GM12878 (cell line): Measurements from ENCODE around the gene APOA4. TPM values are rescaled to one million over a fixed set of nuclear protein-coding genes. Genes with fewer than 3 reads are reported as not detected.

ENCODE experiments used
- ATAC-seq: fragments of 200-7000 bp; cut with Tn5 transposase; 3 replicates; pipeline ENCODE4 v1.9.1; 2020; ENCODE audit warnings: mild to moderate bottlenecking, moderate library complexity
- BruUV-seq: library from RNA; stranded (reverse); fragments of 400-500 nt; replicated peaks from 2 replicates; lab custom pipeline; 2021; lab: Mats Ljungman, UMichigan
- CTCF ChIA-PET: fragments of 300-600 bp; sonication (Branson Sonifier 250); formaldehyde crosslinking; extraction: SDS; loops from one replicate; lab custom pipeline; 2021; ENCODE audit warnings: inconsistent platforms; lab: Yijun Ruan, JAX
- POLR2A ChIA-PET: fragments of 350-600 bp; formaldehyde crosslinking; extraction: SDS; loops from one replicate; lab custom pipeline; 2021; ENCODE audit warnings: inconsistent platforms; lab: Charles Lee
- RAD21 ChIA-PET: fragments of 300-600 bp; sonication (Branson Sonifier 250); formaldehyde crosslinking; loops from one replicate; lab custom pipeline; 2023; ENCODE audit warnings: antibody characterized with exemption; ENCODE audit not compliant: unreplicated experiment; lab: Charles Lee
- SMC1A ChIA-PET: fragments of 300-600 bp; sonication (Branson Sonifier 250); formaldehyde crosslinking; loops from one replicate; lab custom pipeline; 2023; ENCODE audit not compliant: unreplicated experiment, uncharacterized antibody; lab: Charles Lee
- DNase-seq: peaks from one replicate; pipeline ENCODE4 v3.0.0-alpha.2; 2011; ENCODE audit warnings: low read depth, low spot score
- FAIRE-seq: peaks from 3 replicates; lab custom pipeline; 2011; peaks lifted over from hg19 to GRCh38; lab: Jason Lieb, UNC
- H2AFZ ChIP-seq: 2 replicates; pipeline ENCODE4 v1.6.0; 2011; ENCODE audit warnings: low read depth, low read length, control low read depth; ENCODE audit not compliant: control insufficient read depth
- H3K27ac ChIP-seq: 2 replicates; pipeline ENCODE4 v1.5.1; 2011; ENCODE audit warnings: control low read depth; ENCODE audit not compliant: control insufficient read depth, insufficient read depth
- H3K27me3 ChIP-seq, 2 experiments: replicated peaks in 1 of 2; 2 replicates each; pipeline versions ENCODE4 v1.6.0 to v1.6.1; 2011; ENCODE audit warnings: low read length in 1 of 2; ENCODE audit not compliant: control insufficient read depth in 2 of 2, insufficient read depth in 2 of 2
- H3K36me3 ChIP-seq, 2 experiments: 2 replicates each; pipeline ENCODE4 v1.5.1; 2011; ENCODE audit warnings: low read length in 1 of 2; ENCODE audit not compliant: control insufficient read depth in 2 of 2, insufficient read depth in 2 of 2
- H3K4me1 ChIP-seq: 2 replicates; pipeline ENCODE4 v1.6.1; 2011; ENCODE audit warnings: mild to moderate bottlenecking, low read length, moderate library complexity, mixed read lengths; ENCODE audit not compliant: control insufficient read depth, insufficient read depth
- H3K4me2 ChIP-seq: 2 replicates; pipeline ENCODE4 v1.6.0; 2011; ENCODE audit warnings: control low read depth; ENCODE audit not compliant: control insufficient read depth, insufficient read depth
- H3K4me3 ChIP-seq: fragments of 200-600 bp; sonication (generic); 2 replicates; pipeline ENCODE4 v1.5.1; 2016
- H3K79me2 ChIP-seq: 2 replicates; pipeline ENCODE4 v1.6.0; 2011; ENCODE audit warnings: low read length; ENCODE audit not compliant: control insufficient read depth, insufficient read depth
- H3K9ac ChIP-seq: 2 replicates; pipeline ENCODE4 v1.8.0; 2011; ENCODE audit warnings: low read length, control low read depth, mixed read lengths; ENCODE audit not compliant: control insufficient read depth, insufficient read depth
- H3K9me3 ChIP-seq: replicated peaks from 3 replicates; pipeline ENCODE4 v1.5.1; 2011; ENCODE audit warnings: mild to moderate bottlenecking, low read length; ENCODE audit not compliant: control insufficient read depth, insufficient read depth
- H4K20me1 ChIP-seq: 2 replicates; pipeline ENCODE4 v1.6.0; 2011; ENCODE audit not compliant: control insufficient read depth, insufficient read depth
- BACH1 ChIP-seq: fragments of 450-650 bp; IDR thresholded peaks from 2 replicates; pipeline ENCODE4 v1.6.1; 2017; ENCODE audit warnings: mild to moderate bottlenecking, borderline replicate concordance
- MEF2A ChIP-seq: IDR thresholded peaks from 2 replicates; pipeline ENCODE4 v1.6.1; 2011; ENCODE audit warnings: low read depth, mild to moderate bottlenecking, low read length, moderate library complexity; ENCODE audit not compliant: insufficient read depth
- NFYA ChIP-seq: IDR thresholded peaks from 2 replicates; pipeline ENCODE4 v1.6.1; 2011; ENCODE audit warnings: low read depth, mild to moderate bottlenecking, low read length, improper control_type of control experiment, borderline replicate concordance
- POLR2A ChIP-seq: IDR thresholded peaks from 2 replicates; pipeline ENCODE4 v1.6.1; 2011; ENCODE audit warnings: low read depth, mild to moderate bottlenecking, low read length
- POLR2AphosphoS5 ChIP-seq: IDR thresholded peaks from 2 replicates; pipeline ENCODE4 v1.6.1; 2011; ENCODE audit warnings: mild to moderate bottlenecking, low read length, inconsistent platforms
- POU2F2 ChIP-seq: IDR thresholded peaks from 3 replicates; pipeline ENCODE4 v1.6.1; 2011; ENCODE audit warnings: low read depth, mild to moderate bottlenecking, low read length, borderline replicate concordance
- SMAD1 ChIP-seq: fragments of 450-650 bp; IDR thresholded peaks from 2 replicates; pipeline ENCODE4 v1.6.1; 2018; ENCODE audit warnings: mild to moderate bottlenecking, low read depth; ENCODE audit not compliant: partially characterized antibody
- WRNIP1 ChIP-seq: IDR thresholded peaks from 2 replicates; pipeline ENCODE4 v1.6.1; 2011; ENCODE audit warnings: low read depth, low read length, improper control_type of control experiment, borderline replicate concordance
- YBX1 ChIP-seq: fragments of 450-650 bp; IDR thresholded peaks from 2 replicates; pipeline ENCODE4 v1.6.1; 2016; ENCODE audit warnings: antibody characterized with exemption
- YY1 ChIP-seq: IDR thresholded peaks from 2 replicates; pipeline ENCODE4 v1.6.1; 2011; ENCODE audit warnings: low read depth, mild to moderate bottlenecking, low read length
- ZSCAN29 ChIP-seq: fragments of 450-650 bp; IDR thresholded peaks from 2 replicates; pipeline ENCODE4 v1.6.1; 2017; ENCODE audit warnings: mild to moderate bottlenecking, moderate library complexity
- ZZZ3 ChIP-seq: IDR thresholded peaks from 2 replicates; pipeline ENCODE4 v1.6.1; 2011; ENCODE audit warnings: low read depth; ENCODE audit not compliant: control insufficient read depth, insufficient read length
- WGBS: methylation state at CpG from one replicate; pipeline ENCODE4 v1.1.6; 2016; ENCODE audit warnings: low lambda C conversion rate; ENCODE audit not compliant: insufficient replicate concordance, insufficient coverage; ENCODE audit errors: missing lambda C conversion rate; 5-methylcytosine and 5-hydroxymethylcytosine counted together
- in situ Hi-C: fragments of 300-500 bp; cut with MboI; formaldehyde crosslinking; loops from 9 replicates; pipeline ENCODE4 v1.14.3; 2018; ENCODE audit warnings: mixed read lengths
- intact Hi-C: fragments of 100-400 bp; cut with micrococcal nuclease; formaldehyde crosslinking; loops from one replicate; pipeline ENCODE4 v1.14.2; 2022; ENCODE audit not compliant: unreplicated experiment
- polyA plus RNA-seq, 11 experiments: library from polyadenylated mRNA; depleted of rRNA in 4 of 11; unstranded in 6 of 11; stranded (reverse) in 5 of 11; fragments of >200 nt; fragmentation: Nextera tagmentation in 4 of 11; fragmentation: Illumina TruSeq in 1 of 11; extraction: Ambion mirVana in 4 of 11; extraction: Trizol in 1 of 11; gene quantifications; 1 replicate in 1 of 11; 2 replicates in 10 of 11; pipeline versions ENCODE4 v1.2.1 to v1.2.3, GENCODE V29; 2011 to 2016; ENCODE audit warnings: inconsistent platforms in 2 of 11, missing spikeins in 2 of 11, low read depth in 1 of 11
- total RNA-seq, 4 experiments: library from RNA; depleted of rRNA in 3 of 4; stranded (reverse); fragments of >200 nt in 3 of 4; fragmentation: Illumina TruSeq in 1 of 4; extraction: Trizol in 1 of 4; gene quantifications; 2 replicates each; pipeline versions ENCODE4 v1.2.1 to v1.2.3, GENCODE V29; 2013 to 2021
- TF ChIP-seq, protein P1 (sequence below): fragments of 450-650 bp; IDR thresholded peaks from 2 replicates; pipeline ENCODE4 v1.6.1; 2016; ENCODE audit warnings: mild to moderate bottlenecking

Gene APOA4
- total and polyA plus RNA-seq, 10 of the 15 experiments (the other 5 are each of a cell fraction or from before 2014, with no cell fraction given), result not detected

DNA sequence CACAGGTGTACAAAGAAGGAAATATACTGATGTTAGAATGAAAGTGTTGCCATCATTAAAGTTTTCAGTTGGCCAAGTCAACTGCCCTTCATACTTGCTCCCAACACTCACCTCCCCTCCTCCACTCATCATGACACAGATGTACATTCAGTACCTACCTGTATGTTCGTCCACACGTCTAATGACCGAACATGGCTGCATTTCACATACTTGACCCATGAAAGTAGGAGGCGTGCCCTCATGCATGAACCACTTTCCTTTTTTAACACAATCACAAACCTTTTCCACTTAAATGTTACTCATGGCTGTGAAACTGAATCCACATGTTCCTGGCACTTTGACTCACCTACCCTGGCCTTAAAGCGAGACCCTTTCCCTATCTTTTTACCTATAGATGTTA, 47.1 kb downstream of the APOA4 start:
- CTCF ChIA-PET, result interaction anchor here (1.4 kb wide), 2 partner anchors 15 to 330 kb away, joined by 3 to 5 read pairs; partner anchors contain the start of gene APOA5
- H3K27me3 ChIP-seq, result no peaks in the 10 kb centered on the region
- POLR2A ChIA-PET, result interaction anchor here (0.6 to 4.2 kb wide), 4 partner anchors 11 to 368 kb away, joined by 3 to 28 read pairs (median 4); partner anchors contain the start of genes PAFAH1B2 and ZPR1
- no peak overlapping the region for H3K27ac ChIP-seq
- ATAC-seq (no peak), FAIRE-seq (no peak), DNase-seq (no peak)
- RAD21 ChIA-PET, result interaction anchor here (0.9 kb wide), 1 partner anchor 60 kb away, joined by 3 read pairs; no protein-coding TSS in a partner anchor
- H3K79me2 ChIP-seq, result peaks cover 17% of the 10 kb centered on the region
- SMC1A ChIA-PET, result interaction anchor here (1.9 kb wide), 1 partner anchor 11 kb away, joined by 9 read pairs; no protein-coding TSS in a partner anchor
- intact Hi-C loops (no loop called here), in situ Hi-C loops (no loop called here)
- 91% methylated on average over 5 of the region's 5 CpGs for WGBS
- no peak overlapping the region for H3K4me3 ChIP-seq
- no peak overlapping the region for H3K9ac ChIP-seq
- TF ChIP-seq ZZZ3 (no peak), POLR2AphosphoS5 (peak; percentile 62), POLR2A (peak; percentile 42; the same call in 1 of the 2 replicates)
- H3K9me3 ChIP-seq, result no peaks in the 10 kb centered on the region
- no peak overlapping the region for H3K4me2 ChIP-seq
- H4K20me1 ChIP-seq, result no peaks in the 10 kb centered on the region
- H3K4me1 ChIP-seq, result peaks cover 3% of the 10 kb centered on the region; the same call in 1 of the 2 replicates
- peaks cover 4 to 22% of the 10 kb centered on the region in 2 experiments for H3K36me3 ChIP-seq
- no peak overlapping the region for H2AFZ ChIP-seq
- no TSS peak for BruUV-seq

DNA sequence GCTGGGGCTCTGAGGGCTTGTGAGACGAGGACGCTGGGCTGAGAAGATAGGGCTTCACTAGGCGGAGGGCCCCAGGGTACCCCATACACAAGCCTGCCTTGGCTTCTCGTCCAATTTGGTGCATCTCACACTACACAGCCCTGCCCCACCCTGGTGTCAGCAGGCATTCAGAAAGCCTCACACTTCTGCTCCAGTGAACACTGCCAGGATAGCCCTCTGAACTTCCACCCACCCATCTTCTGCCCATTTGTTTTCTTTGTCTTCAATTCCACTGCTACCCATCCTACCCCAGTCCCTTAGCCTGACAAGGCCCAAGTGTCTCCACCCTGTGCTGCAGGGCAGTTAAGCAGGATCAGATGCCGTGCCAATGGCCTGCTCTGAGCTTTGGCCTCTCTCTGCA, 48.4 kb downstream of the APOA4 start:
- BruUV-seq, result no TSS peak
- H3K9ac ChIP-seq, result no peak overlapping the region
- peaks cover 3% of the 10 kb centered on the region; the same call in 1 of the 2 replicates for H3K4me1 ChIP-seq
- DNase-seq, result no peak
- in situ Hi-C loops (no loop called here), intact Hi-C loops (no loop called here)
- H3K27me3 ChIP-seq, result no peaks in the 10 kb centered on the region
- no peaks in the 10 kb centered on the region for H4K20me1 ChIP-seq
- SMC1A ChIA-PET, result interaction anchor here (1.0 kb wide), 1 partner anchor 11 kb away, joined by 3 read pairs; no protein-coding TSS in a partner anchor
- peaks cover 4 to 22% of the 10 kb centered on the region in 2 experiments for H3K36me3 ChIP-seq
- no peak overlapping the region for H3K27ac ChIP-seq
- RAD21 ChIA-PET, result no interaction called here
- POLR2A ChIA-PET, result interaction anchor here (0.7 to 4.2 kb wide), 4 partner anchors 12 to 453 kb away, joined by 3 to 28 read pairs (median 5); partner anchors contain the start of gene ZPR1
- CTCF ChIA-PET, result interaction anchor here (1.5 to 4.0 kb wide), 3 partner anchors 9 to 61 kb away, joined by 5 to 18 read pairs (median 8); partner anchors contain the start of gene APOA5
- ATAC-seq, result no peak
- H3K9me3 ChIP-seq, result no peaks in the 10 kb centered on the region
- no peak overlapping the region for H3K4me2 ChIP-seq
- H3K4me3 ChIP-seq, result no peak overlapping the region
- 80% methylated on average over 5 of the region's 5 CpGs for WGBS
- no peak overlapping the region for H2AFZ ChIP-seq
- TF ChIP-seq WRNIP1 (no peak), ZSCAN29 (no peak), YY1 (no peak), SMAD1 (no peak), YBX1 (no peak), POLR2A (peak; percentile 62), MEF2A (no peak), NFYA (no peak), BACH1 (no peak), POU2F2 (no peak), POLR2AphosphoS5 (peak; percentile 57; the same call in 1 of the 2 replicates)
- TF ChIP-seq, protein P1, sequence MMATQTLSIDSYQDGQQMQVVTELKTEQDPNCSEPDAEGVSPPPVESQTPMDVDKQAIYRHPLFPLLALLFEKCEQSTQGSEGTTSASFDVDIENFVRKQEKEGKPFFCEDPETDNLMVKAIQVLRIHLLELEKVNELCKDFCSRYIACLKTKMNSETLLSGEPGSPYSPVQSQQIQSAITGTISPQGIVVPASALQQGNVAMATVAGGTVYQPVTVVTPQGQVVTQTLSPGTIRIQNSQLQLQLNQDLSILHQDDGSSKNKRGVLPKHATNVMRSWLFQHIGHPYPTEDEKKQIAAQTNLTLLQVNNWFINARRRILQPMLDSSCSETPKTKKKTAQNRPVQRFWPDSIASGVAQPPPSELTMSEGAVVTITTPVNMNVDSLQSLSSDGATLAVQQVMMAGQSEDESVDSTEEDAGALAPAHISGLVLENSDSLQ, result no peak
- no peak for FAIRE-seq
- H3K79me2 ChIP-seq, result peaks cover 21% of the 10 kb centered on the region
